DMS79 (cell line): Measurements from ENCODE around the gene TNRC18.
"Not testable (repeated sequence)": the region's sequence is repeated elsewhere in the genome, so short reads cannot be mapped to it uniquely, and the experiment has no call there.

Experiments
- DNase-seq: peaks from one replicate; lab custom pipeline; 2025; lab: John Stamatoyannopoulos, UW

TNRC18 gene

DNA sequence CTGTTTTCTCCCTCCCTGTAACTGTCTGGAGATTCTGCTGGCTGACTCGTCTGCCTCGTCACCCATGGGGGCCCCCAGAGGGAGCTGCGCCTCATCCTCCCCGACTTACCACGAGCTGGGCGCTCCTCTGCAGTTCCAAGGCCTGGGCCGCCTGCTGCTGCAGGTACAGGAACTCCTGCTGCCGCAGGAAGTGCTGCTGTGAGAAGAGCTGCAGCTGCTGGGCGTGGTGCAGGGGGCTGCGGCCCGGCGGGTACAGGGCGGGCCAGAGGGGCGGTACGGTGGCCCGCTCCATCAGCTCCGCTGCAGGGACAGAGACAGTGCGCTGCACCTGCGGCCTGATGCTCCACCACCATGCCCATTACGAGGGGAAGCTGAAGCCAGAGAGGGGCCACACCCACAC, 47.7 kb downstream of the TNRC18 start:
- no peak for DNase-seq

- DNase-seq = no peak
Observed at GRCh38 chr7:5374464-5374863, 49.2 kb downstream of the TNRC18 start.

DNA sequence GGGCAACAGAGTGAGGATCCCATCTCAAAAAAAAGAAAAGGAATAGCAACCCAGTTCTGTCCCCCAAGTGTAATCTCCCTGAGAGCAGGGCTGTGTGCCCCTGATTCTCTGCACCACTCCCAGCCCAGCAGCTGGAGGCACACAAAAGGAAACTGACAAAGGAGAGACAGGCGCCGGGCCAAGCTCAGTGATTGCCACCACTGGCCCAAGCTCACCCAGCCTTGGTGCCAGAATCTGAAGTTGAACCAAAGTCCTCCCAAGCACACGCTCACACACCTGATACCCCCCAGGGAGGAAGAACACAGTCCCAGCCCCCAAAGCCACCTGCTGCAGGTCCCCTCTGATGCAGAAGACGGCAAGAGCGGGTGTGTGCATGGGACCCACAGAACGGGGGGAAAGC, 50.3 kb downstream of the TNRC18 start:
- DNase-seq = no peak

- DNase-seq = no peak
Observed at GRCh38 chr7:5370454-5371353, 52.9 kb downstream of the TNRC18 start.

GRCh38 chr7:5367661-5368060, 56.0 kb downstream of the TNRC18 start:
- DNase-seq = no peak

DNA sequence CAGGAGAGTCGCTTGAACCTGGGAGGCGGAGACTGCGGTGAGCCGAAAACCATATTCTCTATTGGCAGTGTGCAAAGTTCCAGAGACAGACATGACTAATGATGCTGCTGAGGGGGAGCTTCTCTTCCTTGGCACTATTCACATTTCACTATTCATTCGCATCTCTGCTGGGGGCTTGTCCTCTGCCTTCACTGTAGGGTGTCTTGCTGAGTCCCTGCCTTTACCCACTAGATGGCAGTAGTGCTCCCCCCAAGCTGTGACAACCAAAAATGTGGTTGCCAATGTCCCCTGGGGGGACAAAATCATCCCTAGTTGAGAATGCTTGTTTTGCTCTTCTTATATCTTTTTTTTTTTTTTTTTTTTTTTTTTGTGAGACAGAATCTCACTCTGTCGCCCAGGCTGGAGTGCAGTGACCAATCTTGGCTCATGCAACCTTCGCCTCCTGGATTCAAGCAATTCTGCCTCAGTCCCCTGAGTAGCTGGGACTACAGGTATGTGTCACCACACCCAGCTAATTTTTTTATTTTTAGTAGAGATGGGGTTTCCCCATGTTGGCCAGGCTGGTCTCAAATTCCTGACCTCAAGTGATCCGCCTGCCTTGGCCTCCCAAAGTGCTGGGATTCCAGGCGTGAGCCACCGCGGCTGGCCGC, 57.5 kb downstream of the TNRC18 start:
- DNase-seq = peak; percentile 28

- DNase-seq = no peak
Observed at GRCh38 chr7:5363729-5364128, 59.9 kb downstream of the TNRC18 start.

DNA sequence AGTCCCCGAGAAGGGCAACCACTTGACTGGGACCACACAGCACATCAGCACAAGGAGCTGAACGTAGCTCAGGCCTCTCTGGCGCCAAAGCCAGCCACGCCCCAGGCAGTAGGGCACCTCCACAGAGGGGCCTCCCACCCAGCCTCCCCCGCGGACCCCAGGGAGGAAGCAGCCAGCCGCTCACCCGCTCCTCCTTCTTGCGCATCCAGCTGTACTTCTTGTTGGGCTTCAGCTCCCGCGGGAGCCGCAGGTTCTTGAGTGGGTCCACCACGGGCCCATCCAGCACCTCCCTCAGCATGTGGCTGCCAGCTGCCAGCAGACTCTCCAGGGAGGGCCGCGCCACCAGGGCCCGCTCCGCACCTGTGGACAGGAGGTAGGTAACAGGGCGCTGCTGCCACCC, 61.2 kb downstream of the TNRC18 start:
- DNase-seq = no peak

GRCh38 chr7:5361446-5362127, 62.0 kb downstream of the TNRC18 start:
- no peak for DNase-seq

DNA sequence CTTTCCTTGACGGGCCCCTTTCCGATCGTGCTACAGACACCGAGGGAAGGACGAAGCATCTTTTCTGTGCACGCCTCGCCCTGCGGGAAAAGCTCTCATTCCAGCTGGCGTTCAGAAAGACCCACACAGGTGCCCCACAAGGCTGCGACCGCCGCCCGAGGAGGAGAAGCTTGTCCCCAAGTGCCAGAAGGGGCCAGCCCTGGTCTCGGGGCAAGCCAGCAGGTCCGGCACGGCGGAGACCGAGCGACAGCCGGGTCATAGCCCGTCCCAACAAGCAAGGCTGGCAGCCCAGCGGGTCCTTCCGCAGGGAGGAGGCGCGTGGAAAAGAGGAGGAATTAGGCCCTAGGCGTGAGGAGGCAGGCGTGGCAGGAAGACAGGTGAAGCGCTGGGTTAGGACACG, 62.7 kb downstream of the TNRC18 start:
- no peak for DNase-seq

- DNase-seq = no peak
Observed at GRCh38 chr7:5360451-5360850, 63.2 kb downstream of the TNRC18 start.

DNA sequence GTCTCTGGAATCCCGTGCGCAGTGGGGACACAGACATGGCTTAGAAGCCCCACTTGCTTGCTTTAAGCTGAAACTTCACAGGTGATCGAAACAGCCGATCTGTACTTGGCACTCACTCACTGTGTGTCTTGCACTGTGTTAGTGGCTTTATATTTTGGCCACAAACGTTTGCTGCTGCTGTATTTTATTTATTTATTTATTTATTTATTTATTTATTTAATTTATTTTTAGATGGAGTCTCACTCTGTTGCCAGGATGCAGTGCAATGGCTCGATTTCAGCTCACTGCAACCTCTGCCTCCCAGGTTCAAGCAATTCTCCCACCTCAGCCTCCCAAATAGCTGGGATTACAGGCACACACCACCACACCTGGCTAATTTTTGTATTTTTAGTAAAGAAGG, 63.6 kb downstream of the TNRC18 start:
- DNase-seq = not testable (repeated sequence)

GRCh38 chr7:5359344-5359743, 64.3 kb downstream of the TNRC18 start:
- no peak for DNase-seq

GRCh38 chr7:5357951-5358350, 65.7 kb downstream of the TNRC18 start:
- peak; percentile 84 for DNase-seq

GRCh38 chr7:5356751-5357119, 66.9 kb downstream of the TNRC18 start:
- no peak for DNase-seq

- DNase-seq = no peak
Observed at GRCh38 chr7:5354460-5355232, 69.0 kb downstream of the TNRC18 start.

GRCh38 chr7:5352440-5353010, 71.1 kb downstream of the TNRC18 start:
- DNase-seq = no peak

- DNase-seq = no peak
Observed at GRCh38 chr7:5351507-5352265, 71.9 kb downstream of the TNRC18 start.

- no peak for DNase-seq
Observed at GRCh38 chr7:5350600-5351385, 72.8 kb downstream of the TNRC18 start.

GRCh38 chr7:5350174-5350463, 73.5 kb downstream of the TNRC18 start:
- no peak for DNase-seq
